HEK293T (cell line): ENCODE data around the gene ATXN3.

Experiments used
- BHLHE40 ChIP-seq: fragments of 450-650 bp; IDR thresholded peaks from 2 replicates; pipeline ENCODE4 v1.6.1; 2016; ENCODE audit warnings: mild to moderate bottlenecking, moderate library complexity, borderline replicate concordance
- ELF4 ChIP-seq: fragments of 450-650 bp; IDR thresholded peaks from 2 replicates; pipeline ENCODE4 v1.6.1; 2017; ENCODE audit warnings: antibody characterized with exemption
- FOXA1 ChIP-seq: fragments of 450-650 bp; IDR thresholded peaks from 2 replicates; pipeline ENCODE4 v1.6.1; 2016; ENCODE audit warnings: mild to moderate bottlenecking
- FOXK2 ChIP-seq: fragments of 450-650 bp; IDR thresholded peaks from 2 replicates; pipeline ENCODE4 v1.6.1; 2016; ENCODE audit warnings: mild to moderate bottlenecking
- FOXM1 ChIP-seq: fragments of 450-650 bp; IDR thresholded peaks from 2 replicates; pipeline ENCODE4 v1.6.1; 2017; ENCODE audit warnings: mild to moderate bottlenecking, borderline replicate concordance
- SP1 ChIP-seq: fragments of 450-650 bp; IDR thresholded peaks from 2 replicates; pipeline ENCODE4 v1.6.1; 2017
- SUZ12 ChIP-seq: fragments of 450-650 bp; IDR thresholded peaks from 2 replicates; pipeline ENCODE4 v1.6.1; 2016; ENCODE audit warnings: mild to moderate bottlenecking
- TF ChIP-seq, protein P1 (sequence below): fragments of 450-650 bp; IDR thresholded peaks from 2 replicates; pipeline ENCODE4 v1.6.1; 2016

DNA sequence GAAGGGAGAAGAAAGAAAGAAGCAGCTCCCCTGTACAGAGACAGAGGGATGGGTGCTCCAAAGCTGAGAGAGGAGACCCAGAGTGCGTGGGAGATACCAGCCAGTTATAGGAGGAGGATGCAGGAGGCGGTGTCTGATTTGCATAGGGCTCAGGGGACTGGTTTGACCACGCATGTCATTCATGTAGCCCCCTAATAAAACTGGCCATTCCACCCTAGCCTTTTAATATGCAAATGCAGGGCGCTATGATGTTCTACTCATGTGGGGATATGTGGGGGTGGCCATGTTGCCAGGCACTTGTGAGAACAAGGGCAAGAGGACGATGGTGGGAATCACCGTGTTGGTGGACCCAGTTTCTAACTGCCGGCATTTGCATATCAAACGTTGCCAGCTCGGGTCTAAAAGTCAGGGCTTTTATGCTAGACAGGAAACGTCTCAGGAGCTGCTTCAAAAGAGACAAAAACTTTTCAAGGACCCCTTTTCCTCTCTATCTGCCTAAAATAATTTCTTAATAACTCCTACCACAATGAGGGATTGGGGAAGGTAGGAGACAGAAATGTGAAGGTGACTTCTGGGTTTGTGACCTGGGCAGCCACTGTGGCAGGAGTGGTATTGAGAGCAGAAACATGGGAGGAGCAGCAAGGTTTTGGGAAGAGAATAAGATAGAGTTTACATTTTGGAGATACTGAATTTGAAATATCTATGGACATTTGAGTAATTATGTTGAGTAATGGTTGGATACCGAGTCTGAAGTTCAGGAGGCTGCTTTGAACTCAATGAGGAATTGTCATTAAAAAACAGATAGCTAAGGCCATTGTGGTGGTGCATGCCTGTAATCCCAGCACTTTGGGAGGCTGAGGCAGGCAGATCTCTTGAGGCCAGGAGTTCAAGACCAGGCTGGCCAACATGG is 2.2 kb upstream of the ATXN3 start:
- TF ChIP-seq FOXM1 (no peak), SP1 (no peak), ELF4 (no peak), SUZ12 (no peak), BHLHE40 (no peak), FOXA1 (no peak), FOXK2 (no peak)
- TF ChIP-seq, protein P1, sequence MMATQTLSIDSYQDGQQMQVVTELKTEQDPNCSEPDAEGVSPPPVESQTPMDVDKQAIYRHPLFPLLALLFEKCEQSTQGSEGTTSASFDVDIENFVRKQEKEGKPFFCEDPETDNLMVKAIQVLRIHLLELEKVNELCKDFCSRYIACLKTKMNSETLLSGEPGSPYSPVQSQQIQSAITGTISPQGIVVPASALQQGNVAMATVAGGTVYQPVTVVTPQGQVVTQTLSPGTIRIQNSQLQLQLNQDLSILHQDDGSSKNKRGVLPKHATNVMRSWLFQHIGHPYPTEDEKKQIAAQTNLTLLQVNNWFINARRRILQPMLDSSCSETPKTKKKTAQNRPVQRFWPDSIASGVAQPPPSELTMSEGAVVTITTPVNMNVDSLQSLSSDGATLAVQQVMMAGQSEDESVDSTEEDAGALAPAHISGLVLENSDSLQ = no peak
